Liver (tissue), 9 donors: ENCODE results near the gene EYA4. TPM values are rescaled to one million over a fixed set of nuclear protein-coding genes. Genes with fewer than 3 reads are reported as not detected.

ENCODE experiments used
- DNase-seq: peaks from one replicate; pipeline ENCODE4 v3.0.0-alpha.2; 2017; ENCODE audit warnings: low spot score
- H3K27ac ChIP-seq, 2 donors: one replicate each; pipeline ENCODE4 v1.7.0; 2013; ENCODE audit warnings: inconsistent platforms in 2 of 2, low read length in 2 of 2, control low read depth in 1 of 2, low read depth in 1 of 2, mild to moderate bottlenecking in 1 of 2
- H3K27me3 ChIP-seq, 4 donors: one replicate each; pipeline versions ENCODE4 v1.6.1 to v1.7.0; 2013; ENCODE audit warnings: low read length in 3 of 4, inconsistent platforms in 1 of 4, mild to moderate bottlenecking in 1 of 4, moderate library complexity in 1 of 4; ENCODE audit not compliant: control insufficient read depth in 4 of 4, insufficient read depth in 4 of 4
- H3K36me3 ChIP-seq, 4 donors: one replicate each; pipeline versions ENCODE4 v1.6.1 to v1.7.0; 2013; ENCODE audit warnings: low read length in 3 of 4, mild to moderate bottlenecking in 3 of 4, low read depth in 1 of 4, moderate library complexity in 1 of 4; ENCODE audit not compliant: control insufficient read depth in 4 of 4, insufficient read depth in 3 of 4
- H3K4me1 ChIP-seq, 4 donors: one replicate each; pipeline versions ENCODE4 v1.6.1 to v1.7.0; 2013; ENCODE audit warnings: low read length in 3 of 4, mild to moderate bottlenecking in 3 of 4, moderate library complexity in 1 of 4; ENCODE audit not compliant: control insufficient read depth in 4 of 4, insufficient read depth in 4 of 4
- H3K4me3 ChIP-seq, 3 donors: one replicate each; pipeline versions ENCODE4 v1.6.1 to v1.7.0; 2013; ENCODE audit warnings: low read length in 3 of 3, control low read depth in 1 of 3, low read depth in 1 of 3, mild to moderate bottlenecking in 1 of 3
- H3K9ac ChIP-seq, 2 donors: one replicate each; pipeline ENCODE4 v1.7.0; 2013; ENCODE audit warnings: low read length in 2 of 2, mild to moderate bottlenecking in 2 of 2, moderate library complexity in 2 of 2, control low read depth in 1 of 2, low read depth in 1 of 2
- H3K9me3 ChIP-seq, 4 donors: one replicate each; pipeline versions ENCODE4 v1.6.1 to v1.7.0; 2013; ENCODE audit warnings: low read length in 3 of 4; ENCODE audit not compliant: control insufficient read depth in 4 of 4
- ATF3 ChIP-seq: IDR thresholded peaks from 2 replicates; pipeline ENCODE4 v1.6.1; 2016; ENCODE audit warnings: antibody characterized with exemption
- CTCF ChIP-seq: fragments of 150-350 bp; IDR thresholded peaks from 2 replicates; pipeline ENCODE4 v1.5.1; 2017; ENCODE audit warnings: improper control_type of control experiment, low read depth, low read length; ENCODE audit not compliant: missing input control
- EGR1 ChIP-seq, 2 donors: IDR thresholded peaks; 2 replicates each; pipeline ENCODE4 v1.6.1; 2016 to 2018; ENCODE audit warnings: antibody characterized with exemption in 2 of 2, low read depth in 2 of 2
- FOXA1 ChIP-seq: IDR thresholded peaks from 2 replicates; pipeline ENCODE4 v1.6.1; 2016; ENCODE audit warnings: antibody characterized with exemption
- FOXA2 ChIP-seq: IDR thresholded peaks from 2 replicates; pipeline ENCODE4 v1.6.1; 2016; ENCODE audit warnings: antibody characterized with exemption
- GABPA ChIP-seq, 2 donors: IDR thresholded peaks in 1 of 2; conservative IDR thresholded peaks in 1 of 2; 2 replicates each; pipeline ENCODE4 v1.6.1; 2016; ENCODE audit warnings: antibody characterized with exemption in 2 of 2, mild to moderate bottlenecking in 1 of 2, moderate library complexity in 1 of 2
- HNF4A ChIP-seq, 2 donors: conservative IDR thresholded peaks; 2 replicates each; pipeline ENCODE4 v1.6.1; 2016; ENCODE audit warnings: antibody characterized with exemption in 2 of 2, mild to moderate bottlenecking in 2 of 2
- HNF4G ChIP-seq: IDR thresholded peaks from 2 replicates; pipeline ENCODE4 v1.6.1; 2016; ENCODE audit warnings: antibody characterized with exemption
- JUND ChIP-seq, 2 donors: IDR thresholded peaks; 2 replicates each; pipeline ENCODE4 v1.6.1; 2016; ENCODE audit warnings: antibody characterized with exemption in 2 of 2
- MAX ChIP-seq: IDR thresholded peaks from 2 replicates; pipeline ENCODE4 v1.6.1; 2016; ENCODE audit warnings: antibody characterized with exemption
- NR2F2 ChIP-seq: IDR thresholded peaks from 2 replicates; pipeline ENCODE4 v1.6.1; 2016; ENCODE audit warnings: antibody characterized with exemption
- RAD21 ChIP-seq, 2 donors: IDR thresholded peaks; 2 replicates each; pipeline ENCODE4 v1.6.1; 2016; ENCODE audit warnings: antibody characterized with exemption in 2 of 2, mild to moderate bottlenecking in 2 of 2
- REST ChIP-seq: IDR thresholded peaks from 2 replicates; pipeline ENCODE4 v1.6.1; 2016; ENCODE audit warnings: antibody characterized with exemption, mild to moderate bottlenecking
- RXRA ChIP-seq, 2 donors: IDR thresholded peaks; 2 replicates each; pipeline ENCODE4 v1.6.1; 2017 to 2018; ENCODE audit warnings: antibody characterized with exemption in 2 of 2, mild to moderate bottlenecking in 1 of 2
- SP1 ChIP-seq: IDR thresholded peaks from 2 replicates; pipeline ENCODE4 v1.6.1; 2018; ENCODE audit warnings: antibody characterized with exemption, mild to moderate bottlenecking
- TAF1 ChIP-seq: conservative IDR thresholded peaks from 2 replicates; pipeline ENCODE4 v1.6.1; 2016; ENCODE audit warnings: antibody characterized with exemption, mild to moderate bottlenecking
- YY1 ChIP-seq: IDR thresholded peaks from 2 replicates; pipeline ENCODE4 v1.6.1; 2016; ENCODE audit warnings: antibody characterized with exemption, mild to moderate bottlenecking
- ZBTB33 ChIP-seq: IDR thresholded peaks from 2 replicates; pipeline ENCODE4 v1.6.1; 2016; ENCODE audit warnings: antibody characterized with exemption
- WGBS: extraction: QIAGEN DNeasy Blood & Tissue Kit; methylation state at CpG from one replicate; pipeline ENCODE4 v1.1.7; 2013; 5-methylcytosine and 5-hydroxymethylcytosine counted together
- polyA plus RNA-seq, 2 donors: library from polyadenylated mRNA; stranded (reverse) in 1 of 2; unstranded in 1 of 2; fragments of 200-250 nt in 1 of 2; fragments of >200 nt in 1 of 2; fragmentation: Nextera tagmentation in 1 of 2; extraction: Ambion mirVana in 1 of 2; gene quantifications; one replicate each; pipeline versions ENCODE4 v1.2.1 to v1.2.3, GENCODE V29; 2013 to 2015
- total RNA-seq, 2 donors: library from RNA; depleted of rRNA; stranded (reverse); fragments of >200 nt; gene quantifications; one replicate each; pipeline ENCODE4 v1.2.3, GENCODE V29; 2014
- donor health status: healthy.
- donor health status: healthy.
- donor health status: healthy.
- donor health status: healthy.
- donor health status: healthy.

The EYA4 gene
- total and polyA plus RNA-seq, 4 donors: 0.05 to 0.50 TPM; not detected in 2

GRCh38 chr6:133198725-133199124 is 42.4 kb upstream of the EYA4 start:
- TF ChIP-seq YY1 (no peak), SP1 (no peak), ATF3 (no peak), JUND (IDR thresholded peaks at IDR 0.05) (no peak), CTCF (no peak), REST (no peak), FOXA1 (no peak), HNF4A (conservative IDR thresholded peaks at IDR 0.05) (no peak), GABPA (IDR thresholded peaks at IDR 0.05 in 1 of 2, conservative IDR thresholded peaks at IDR 0.05 in 1 of 2) (no peak), FOXA2 (no peak), EGR1 (IDR thresholded peaks at IDR 0.05; ENCODE audit: low read depth in 2 of 2) (no peak), ZBTB33 (no peak), RAD21 (IDR thresholded peaks at IDR 0.05) (no peak), NR2F2 (no peak), TAF1 (no peak), MAX (no peak), HNF4G (no peak), RXRA (IDR thresholded peaks at IDR 0.05) (no peak)
- no peaks in the 10 kb centered on the region for H3K4me1 ChIP-seq
- peaks cover 0 to 10% (median 0%) of the 10 kb centered on the region in 4 donors for H3K27me3 ChIP-seq
- H3K9ac ChIP-seq: no peak overlapping the region
- H3K9me3 ChIP-seq: no peaks in the 10 kb centered on the region
- no peaks in the 10 kb centered on the region for H3K36me3 ChIP-seq
- no peak overlapping the region for H3K4me3 ChIP-seq
- H3K27ac ChIP-seq: no peak overlapping the region
- WGBS: 71% methylated on average over 2 of the region's 2 CpGs
- no peak for DNase-seq
